ENCODE results near the gene ATP2B1.

ATP2B1 gene

DNA sequence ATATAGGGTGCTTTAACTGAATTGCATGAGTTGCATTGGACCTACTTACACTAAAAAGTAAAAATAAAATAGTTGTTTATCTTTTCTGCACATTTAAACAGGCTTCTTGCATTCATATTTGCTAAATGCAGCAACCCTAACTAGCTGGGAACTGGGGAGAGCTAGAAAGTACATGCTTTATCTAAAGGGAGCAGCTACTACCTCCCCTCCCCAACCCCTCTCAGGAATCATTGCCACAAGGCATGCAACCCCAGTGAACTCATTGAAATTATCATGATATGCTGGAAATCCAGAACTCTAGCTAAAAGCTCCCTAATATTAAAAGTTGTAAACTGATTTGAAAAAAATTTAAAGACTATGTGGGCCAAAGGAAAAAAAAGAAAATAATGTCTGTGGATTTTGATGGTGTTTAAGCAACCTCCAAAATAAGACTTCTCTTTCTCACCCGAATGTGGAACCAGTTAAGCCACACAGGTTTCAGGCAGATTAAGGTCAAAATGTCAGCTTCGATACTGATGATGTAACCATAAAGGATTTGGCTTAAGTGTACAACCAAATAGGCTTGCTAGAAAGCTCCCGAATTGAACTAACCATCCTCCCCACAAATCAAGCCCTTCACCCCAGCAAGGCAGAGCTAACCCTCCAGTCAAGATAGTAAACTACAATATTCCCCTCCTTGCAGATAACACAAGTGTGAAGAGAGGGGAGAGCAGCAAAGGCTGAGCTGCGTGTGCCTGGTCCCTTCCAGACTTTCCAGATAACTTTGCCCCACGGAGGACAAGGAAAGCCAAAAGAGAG lies 169.0 kb downstream of the ATP2B1 start:
- DNase-seq (ENCODE audit: low spot score): no peak

GRCh38 chr12:89538897-89539296 lies 169.7 kb downstream of the ATP2B1 start:
- no peak for DNase-seq (ENCODE audit: low spot score)

Measured in kidney tubule cell (primary cell).